Liver (tissue), 3 donors: ENCODE data around the gene SPTBN1.

Source experiments
- CTCF ChIP-seq: fragments of 150-350 bp; IDR thresholded peaks from 2 replicates; pipeline ENCODE4 v1.5.1; 2017; ENCODE audit warnings: improper control_type of control experiment, low read depth, low read length; ENCODE audit not compliant: missing input control
- RAD21 ChIP-seq, 2 donors: IDR thresholded peaks; 2 replicates each; pipeline ENCODE4 v1.6.1; 2016; ENCODE audit warnings: antibody characterized with exemption in 2 of 2, mild to moderate bottlenecking in 2 of 2
- donor health status: healthy.
- donor health status: healthy.

- no peak for TF ChIP-seq RAD21 (IDR thresholded peaks at IDR 0.05)
- no peak for TF ChIP-seq CTCF
Measured at GRCh38 chr2:54419855-54420523, 36.1 kb upstream of the SPTBN1 start.
